Measurements from ENCODE around the gene HLX.

HLX gene

GRCh38 chr1:220926146-220926545 lies 46.9 kb downstream of the HLX start:
- DNase-seq: no peak

GRCh38 chr1:220927442-220927841 lies 48.2 kb downstream of the HLX start:
- no peak for DNase-seq

- no peak for DNase-seq
Measured at GRCh38 chr1:220928320-220928719, 49.1 kb downstream of the HLX start.

- no peak for DNase-seq
Measured at GRCh38 chr1:220928725-220929300, 49.6 kb downstream of the HLX start.

- DNase-seq: no peak
Measured at GRCh38 chr1:220929304-220929703, 50.1 kb downstream of the HLX start.

All from Kasumi-1 (cell line).